ENCODE results near the gene SFTPD. TPM values are rescaled to one million over a fixed set of nuclear protein-coding genes. Genes with fewer than 3 reads are reported as not detected.
"Not testable (repeated sequence)": the region's sequence is repeated elsewhere in the genome, so short reads cannot be mapped to it uniquely, and the experiment has no call there.

SFTPD gene
- total RNA-seq: not detected

DNA sequence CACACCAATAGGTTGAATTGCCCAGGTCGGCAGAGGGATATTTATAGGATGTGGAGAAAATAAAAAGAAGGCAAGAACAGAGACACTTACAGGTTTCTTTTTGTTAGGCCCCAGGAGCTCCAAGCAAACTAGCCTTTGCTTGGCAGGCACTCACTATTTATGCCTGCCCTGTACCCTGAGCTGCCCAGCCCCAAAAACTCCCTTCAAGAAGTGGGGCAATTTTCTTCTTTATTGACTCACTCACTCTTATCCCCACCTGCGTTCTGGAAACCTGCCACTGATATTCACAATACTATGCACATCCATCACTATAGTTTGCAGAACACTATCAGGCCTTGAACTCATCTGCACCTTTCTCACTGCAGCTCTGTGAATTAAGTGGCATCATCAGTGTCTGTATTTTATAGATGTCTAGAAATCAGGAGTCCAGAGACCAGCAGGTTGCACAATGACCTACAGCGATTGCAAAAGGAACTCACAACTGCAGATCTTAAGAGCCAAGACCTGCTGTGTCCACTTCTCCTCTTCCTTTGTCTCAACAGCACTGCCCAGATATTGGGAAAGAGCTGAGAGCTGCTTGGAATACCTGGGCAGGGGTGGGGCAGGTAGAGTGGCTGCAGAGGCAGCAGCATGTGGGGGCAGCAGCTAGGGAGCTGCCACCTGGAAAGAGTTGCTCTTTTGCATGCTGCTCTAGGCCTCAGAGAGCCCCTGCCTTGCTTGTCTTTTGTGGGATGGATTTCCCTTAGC, at the start of gene SFTPD:
SFTPD (minus strand) TSS at position 130 of the 747 bp plus-strand sequence. CDS start 2,446 bp downstream, outside the sequence.
- Mint-ChIP-seq H3K4me3 (no peak within 1 kb of the TSS), H3K9me3 (peaks cover 10% of the 10 kb centered on the region), H3K36me3 (peaks cover 12% of the 10 kb centered on the region), H3K27me3 (peaks cover 7 to 8% of the 10 kb centered on the region in 2 donors), H3K4me1 (ENCODE audit: low read depth in 2 of 2) (no peaks in the 10 kb centered on the region), H3K27ac (no peak within 1 kb of the TSS)
- DNase-seq (ENCODE audit: low spot score): no peak
- ATAC-seq: no peak

DNA sequence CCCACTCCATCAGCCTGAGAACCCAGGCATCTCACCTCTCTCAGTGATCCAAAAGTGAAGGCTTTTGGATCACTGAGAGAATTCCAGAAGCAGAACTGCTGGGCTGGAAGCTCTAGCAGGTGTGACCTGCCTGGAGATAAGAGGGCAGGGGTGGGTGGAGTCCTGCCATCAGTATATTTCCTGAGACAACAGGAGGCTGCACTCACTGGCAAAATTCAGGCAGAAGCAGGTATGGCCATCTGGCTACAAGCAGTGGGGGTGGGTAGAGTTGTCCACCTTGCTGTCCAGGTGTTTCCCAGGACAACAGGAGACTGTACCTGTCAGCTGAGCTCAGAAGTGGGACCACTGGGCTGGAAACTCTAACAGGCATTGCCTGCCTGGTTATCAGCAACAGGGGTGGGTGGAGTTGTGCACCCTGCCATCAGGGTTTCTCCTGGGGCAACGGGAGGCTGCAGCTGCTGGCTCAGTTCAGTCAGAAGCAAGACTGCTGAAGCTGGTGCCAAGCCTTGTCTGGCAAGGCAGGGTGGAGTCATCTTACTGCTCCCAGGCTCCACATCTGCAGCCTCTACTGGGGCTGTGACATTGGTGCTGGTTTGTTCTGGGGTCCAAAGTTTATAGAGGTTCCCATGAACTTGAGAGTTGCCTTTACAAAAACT, 47.2 kb upstream of the SFTPD start:
- DNase-seq (ENCODE audit: low spot score) (no peak), ATAC-seq (peak; percentile 52 to 56)
- Mint-ChIP-seq H3K4me1 (ENCODE audit: low read depth in 2 of 2) (no peaks in the 10 kb centered on the region), H3K36me3 (no peaks in the 10 kb centered on the region), H3K4me3 (no peak overlapping the region), H3K27ac (no peak overlapping the region), H3K9me3 (no peaks in the 10 kb centered on the region), H3K27me3 (peaks cover 32 to 44% of the 10 kb centered on the region in 2 donors)

DNA sequence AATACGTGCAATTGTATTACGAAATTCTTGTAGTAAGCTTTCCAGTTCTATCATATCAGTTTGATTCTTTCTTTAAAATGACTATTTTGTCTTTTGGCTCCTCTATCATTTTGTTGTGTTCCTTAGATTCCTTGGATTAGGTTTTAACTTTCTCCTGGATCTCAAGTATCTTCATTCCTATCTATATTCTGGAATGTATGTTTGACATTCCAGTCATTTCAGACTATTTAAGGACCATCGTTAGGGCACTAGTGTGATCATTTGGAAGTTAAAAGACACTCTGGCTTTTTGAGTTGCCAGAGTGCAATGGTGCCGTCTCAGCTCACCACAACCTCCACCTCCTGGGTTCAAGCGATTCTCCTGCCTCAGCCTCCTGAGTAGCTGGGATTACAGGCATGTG, 45.7 kb upstream of the SFTPD start:
- Mint-ChIP-seq H3K4me3 (no peak overlapping the region), H3K27me3 (peaks cover 31 to 48% of the 10 kb centered on the region in 2 donors), H3K4me1 (ENCODE audit: low read depth in 2 of 2) (no peaks in the 10 kb centered on the region), H3K9me3 (peaks cover 7% of the 10 kb centered on the region), H3K27ac (no peak overlapping the region), H3K36me3 (peaks cover 9% of the 10 kb centered on the region)
- ATAC-seq (no peak), DNase-seq (ENCODE audit: low spot score) (no peak)

DNA sequence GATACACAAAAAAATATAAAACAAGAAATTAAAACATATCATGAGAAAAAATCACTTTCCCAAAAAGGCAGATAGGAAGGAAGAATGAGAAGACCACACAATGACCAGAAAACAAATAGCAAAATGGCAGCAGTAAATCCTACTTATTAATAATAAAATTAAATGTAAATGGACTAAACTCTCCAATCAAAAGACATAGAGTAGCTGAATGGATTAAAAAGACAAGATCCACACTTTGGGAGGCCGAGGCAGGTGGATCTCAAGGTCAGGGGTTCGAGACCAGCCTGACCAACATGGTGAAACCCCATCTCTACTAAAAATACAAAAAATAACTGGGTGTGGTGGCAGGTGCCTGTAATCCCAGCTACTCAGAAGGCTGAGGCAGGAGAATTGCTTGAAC, 39.3 kb upstream of the SFTPD start:
- not testable (repeated sequence) for H3K4me3 Mint-ChIP-seq; ATAC-seq; DNase-seq (ENCODE audit: low spot score); H3K27ac Mint-ChIP-seq; H3K9me3 Mint-ChIP-seq
- Mint-ChIP-seq H3K36me3 (peaks cover 19% of the 10 kb centered on the region), H3K4me1 (ENCODE audit: low read depth in 2 of 2) (peaks cover 3 to 17% of the 10 kb centered on the region in 2 donors), H3K27me3 (peaks cover 39 to 67% of the 10 kb centered on the region in 2 donors)

DNA sequence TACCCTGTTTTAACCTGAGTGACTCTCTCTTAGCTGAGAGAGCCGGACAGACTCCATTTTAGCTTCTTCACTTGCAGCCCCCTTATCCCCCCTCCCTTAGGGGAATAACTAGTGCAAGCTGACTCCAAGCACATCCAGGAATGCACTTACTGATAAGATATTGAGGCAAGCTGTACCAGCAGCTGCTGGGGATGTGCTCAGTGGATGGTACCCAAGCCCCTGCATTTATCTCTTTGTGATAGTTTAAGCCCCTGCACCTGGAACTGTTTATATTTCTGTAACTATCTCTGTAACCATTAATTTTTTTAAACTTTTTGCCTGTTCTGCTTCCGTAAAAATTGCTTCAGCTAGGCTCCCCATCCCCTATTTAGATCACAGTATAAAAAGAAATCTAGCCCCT, 37.8 kb upstream of the SFTPD start:
- H3K27ac Mint-ChIP-seq, H3K9me3 Mint-ChIP-seq: not testable (repeated sequence)
- H3K4me1 Mint-ChIP-seq (ENCODE audit: low read depth in 2 of 2): peaks cover 3 to 17% of the 10 kb centered on the region in 2 donors

DNA sequence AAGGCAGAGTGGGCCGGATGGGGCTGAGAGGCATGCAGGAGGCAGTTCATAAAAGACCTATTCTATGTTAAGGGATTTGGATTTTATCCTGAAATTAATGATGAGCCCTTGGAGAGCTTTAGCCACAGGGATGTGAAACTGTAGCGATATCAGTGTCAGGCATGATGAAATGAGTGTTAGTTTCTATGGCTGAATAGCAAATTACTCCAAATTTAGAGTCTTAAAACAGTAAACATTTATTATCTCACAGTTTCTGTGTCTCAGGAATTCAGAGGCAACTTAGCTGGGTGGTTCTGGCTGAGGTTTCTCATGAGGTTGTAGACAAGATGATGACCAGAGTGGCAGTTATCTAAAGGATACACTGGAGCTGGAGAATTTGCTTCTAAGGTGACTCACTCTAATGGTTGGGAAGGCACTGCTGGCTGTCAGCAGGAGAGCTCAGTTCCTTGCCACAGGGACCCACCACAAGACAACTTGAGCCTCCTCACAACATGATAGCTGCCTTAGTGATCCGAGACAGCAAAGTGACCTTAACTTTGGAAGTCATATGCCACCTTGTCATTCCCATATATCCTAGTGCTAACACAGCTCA, 36.7 kb upstream of the SFTPD start:
- ATAC-seq: peak in 1 of 2 donors; percentile 48

More for the DNA sequence above, 37.8 kb upstream of the SFTPD start:
- ATAC-seq; DNase-seq (ENCODE audit: low spot score); H3K4me3 Mint-ChIP-seq: not testable (repeated sequence)
- Mint-ChIP-seq H3K27me3 (peaks cover 34 to 67% of the 10 kb centered on the region in 2 donors), H3K36me3 (peaks cover 19% of the 10 kb centered on the region)

DNA sequence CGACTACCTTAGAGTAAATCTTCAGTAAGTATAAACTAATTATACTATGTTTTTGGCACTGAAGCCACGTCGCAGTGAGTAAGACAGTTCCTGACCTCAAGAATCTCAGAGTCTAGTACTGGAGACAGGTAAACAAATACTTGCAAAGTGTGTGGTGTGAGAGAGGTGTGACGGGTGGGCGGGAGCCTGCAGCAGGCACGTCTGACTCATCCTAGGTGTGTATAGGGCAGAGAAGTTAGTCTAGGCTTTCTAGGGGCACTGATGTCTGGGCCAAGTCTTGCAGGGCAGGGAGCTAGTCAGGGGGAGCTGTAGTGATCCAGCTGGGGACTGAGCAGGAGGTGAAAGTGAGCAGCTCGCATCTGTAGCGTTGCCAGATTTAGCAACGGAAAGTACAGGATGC, 35.9 kb upstream of the SFTPD start:
- peaks cover 42 to 67% of the 10 kb centered on the region in 2 donors for H3K27me3 Mint-ChIP-seq
- ATAC-seq (peak; percentile 59 to 69), DNase-seq (ENCODE audit: low spot score) (no peak)
- H3K4me3 Mint-ChIP-seq: peak overlapping the region; percentile 38
- peaks cover 3 to 17% of the 10 kb centered on the region in 2 donors for H3K4me1 Mint-ChIP-seq (ENCODE audit: low read depth in 2 of 2)
- H3K9me3 Mint-ChIP-seq: peaks cover 3% of the 10 kb centered on the region
- peaks cover 13% of the 10 kb centered on the region for H3K36me3 Mint-ChIP-seq
- no peak overlapping the region for H3K27ac Mint-ChIP-seq

More for the DNA sequence above, 36.7 kb upstream of the SFTPD start:
- peak overlapping the region in 1 of 2 donors; percentile 68 for H3K27ac Mint-ChIP-seq
- peak overlapping the region; percentile 74 for H3K4me3 Mint-ChIP-seq
- peaks cover 7% of the 10 kb centered on the region for H3K9me3 Mint-ChIP-seq
- H3K27me3 Mint-ChIP-seq: peaks cover 41 to 67% of the 10 kb centered on the region in 2 donors
- peaks cover 3 to 17% of the 10 kb centered on the region in 2 donors for H3K4me1 Mint-ChIP-seq (ENCODE audit: low read depth in 2 of 2)
- DNase-seq (ENCODE audit: low spot score): no peak
- peaks cover 19% of the 10 kb centered on the region for H3K36me3 Mint-ChIP-seq

DNA sequence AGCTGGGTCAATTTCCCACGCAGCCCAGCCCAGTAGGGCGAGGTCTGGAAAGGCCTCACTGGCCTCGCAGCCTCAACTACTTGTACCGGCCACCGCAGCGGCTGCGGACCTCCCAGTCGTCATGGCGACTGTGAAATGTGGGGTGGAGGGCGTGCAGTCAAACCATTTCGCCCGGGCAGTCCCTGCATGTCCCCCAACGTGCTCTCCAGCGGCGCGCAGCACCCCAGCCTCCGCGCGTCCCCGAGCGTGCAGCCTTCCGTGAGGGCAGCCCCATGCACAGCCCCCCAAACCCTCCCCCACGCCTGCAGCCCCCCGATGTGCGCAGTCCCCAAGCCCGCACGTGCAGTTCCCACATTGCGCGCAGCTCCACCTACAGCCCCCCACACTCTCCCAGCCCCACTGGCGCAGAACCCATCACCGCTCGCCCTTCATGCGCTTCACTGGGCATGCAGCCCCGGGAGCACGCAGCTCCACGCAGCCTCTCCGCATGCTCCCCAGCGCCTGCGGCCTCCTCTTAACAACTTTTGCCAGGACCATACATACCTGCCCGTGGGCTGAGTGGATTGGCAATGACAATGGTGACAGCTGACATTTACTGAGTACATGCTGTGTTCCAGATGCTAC, 34.5 kb upstream of the SFTPD start:
- Mint-ChIP-seq H3K4me3 (no peak overlapping the region), H3K9me3 (no peaks in the 10 kb centered on the region), H3K27me3 (peaks cover 44 to 75% of the 10 kb centered on the region in 2 donors), H3K27ac (no peak overlapping the region), H3K36me3 (peaks cover 8% of the 10 kb centered on the region), H3K4me1 (ENCODE audit: low read depth in 2 of 2) (peaks cover 3 to 17% of the 10 kb centered on the region in 2 donors)
- no peak for DNase-seq (ENCODE audit: low spot score)
- ATAC-seq: no peak

DNA sequence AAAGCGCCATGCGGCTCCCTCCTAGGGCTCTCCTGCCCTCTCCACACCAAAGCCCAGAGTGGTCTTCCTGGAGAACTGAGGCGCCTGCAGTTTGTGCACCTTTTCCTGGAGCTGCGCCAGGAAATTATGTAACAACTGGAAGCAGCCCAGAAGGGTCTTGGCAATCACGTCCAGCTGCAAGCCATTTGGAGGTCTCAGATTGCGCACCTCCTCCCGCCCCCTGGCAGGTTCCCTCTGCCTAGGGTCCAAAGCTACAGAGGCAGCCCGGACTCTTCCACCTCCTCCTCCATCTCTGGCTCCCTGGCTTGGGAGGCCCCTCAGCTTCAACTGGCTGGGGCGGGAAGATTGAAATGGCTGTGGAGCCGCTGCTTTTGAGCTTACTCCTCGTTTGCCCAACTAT, 34.0 kb upstream of the SFTPD start:
- H3K4me1 Mint-ChIP-seq (ENCODE audit: low read depth in 2 of 2): peaks cover 3 to 17% of the 10 kb centered on the region in 2 donors
- no peaks in the 10 kb centered on the region for H3K9me3 Mint-ChIP-seq
- peaks cover 46 to 74% of the 10 kb centered on the region in 2 donors for H3K27me3 Mint-ChIP-seq
- H3K36me3 Mint-ChIP-seq: peaks cover 6% of the 10 kb centered on the region
- H3K4me3 Mint-ChIP-seq: no peak overlapping the region
- ATAC-seq (no peak), DNase-seq (ENCODE audit: low spot score) (no peak)
- no peak overlapping the region for H3K27ac Mint-ChIP-seq

DNA sequence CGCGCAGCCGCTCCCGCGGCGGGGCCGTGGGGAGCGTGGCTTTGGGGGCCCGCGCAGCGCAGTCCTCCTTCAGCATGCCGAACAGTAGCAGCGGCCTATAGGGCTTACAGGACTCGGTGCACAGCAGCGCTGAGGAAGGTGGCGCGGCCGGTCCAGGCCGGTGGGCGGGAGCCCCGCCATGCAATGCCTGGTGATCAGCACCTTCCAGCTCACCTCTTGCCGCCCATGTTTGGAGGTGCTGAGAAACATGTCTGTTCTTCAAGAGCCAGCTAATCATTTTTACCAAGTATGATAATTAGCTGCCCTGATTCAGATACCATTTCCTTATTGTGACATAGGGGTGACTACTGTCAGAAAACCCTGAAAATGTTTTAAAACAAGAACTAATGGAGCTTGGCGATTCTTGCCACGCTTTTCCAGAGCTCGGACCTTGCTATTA, 33.5 kb upstream of the SFTPD start:
- DNase-seq (ENCODE audit: low spot score): no peak
- peaks cover 1% of the 10 kb centered on the region for H3K36me3 Mint-ChIP-seq
- no peak overlapping the region for H3K27ac Mint-ChIP-seq
- peak in 1 of 2 donors; percentile 5 for ATAC-seq
- peaks cover 48 to 74% of the 10 kb centered on the region in 2 donors for H3K27me3 Mint-ChIP-seq
- H3K4me3 Mint-ChIP-seq: peak overlapping the region; percentile 34
- H3K4me1 Mint-ChIP-seq (ENCODE audit: low read depth in 2 of 2): peaks cover 3 to 17% of the 10 kb centered on the region in 2 donors
- no peaks in the 10 kb centered on the region for H3K9me3 Mint-ChIP-seq

DNA sequence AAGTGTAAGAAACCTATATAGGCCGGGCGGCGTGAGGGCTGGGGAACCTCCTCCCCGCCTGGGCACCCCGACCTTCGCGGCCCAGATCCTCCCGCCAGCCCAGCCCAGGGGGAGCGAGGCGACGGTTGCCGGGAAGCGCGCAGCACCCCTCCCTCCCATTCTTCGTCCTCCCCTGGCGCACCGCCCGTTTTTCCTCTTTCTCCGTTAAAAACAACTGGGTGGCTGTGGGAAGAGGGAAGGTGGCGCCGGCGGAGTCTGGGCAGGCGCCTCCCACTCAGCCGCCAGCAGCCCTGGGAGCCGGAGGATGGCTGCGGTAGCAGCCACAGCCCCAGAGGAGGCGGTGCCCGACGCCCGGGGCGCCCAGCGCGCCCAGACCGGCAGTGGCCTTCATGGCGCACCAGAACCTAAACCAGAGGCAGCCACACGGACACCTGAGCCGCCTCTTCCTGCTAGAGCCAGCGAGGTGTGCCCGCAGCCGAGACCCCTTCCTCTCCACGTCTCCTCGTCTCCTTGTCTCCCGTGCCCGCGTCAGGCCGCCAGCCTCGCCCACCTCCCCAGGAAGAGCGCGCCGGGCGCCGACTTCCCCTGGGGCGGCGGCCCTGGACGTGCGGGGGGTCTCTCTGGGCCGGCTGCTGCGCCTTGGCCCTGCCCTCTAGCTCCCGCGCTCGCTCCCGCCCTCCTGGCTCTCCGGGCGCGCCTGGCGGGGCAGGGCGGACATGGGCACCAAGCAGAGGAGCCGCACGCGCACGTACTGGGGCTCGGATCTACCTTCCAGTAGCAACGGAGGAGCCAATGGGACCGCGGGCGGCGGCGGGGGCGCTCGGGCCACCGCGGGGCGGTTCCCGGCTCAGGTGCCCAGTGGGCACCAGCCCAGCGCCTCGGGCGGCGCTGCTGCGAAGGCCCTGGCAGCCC, 32.8 kb upstream of the SFTPD start:
- ATAC-seq (peak; percentile 46 to 50), DNase-seq (ENCODE audit: low spot score) (no peak)
- Mint-ChIP-seq H3K4me3 (peak overlapping the region; percentile 28), H3K27me3 (peaks cover 50 to 73% of the 10 kb centered on the region in 2 donors), H3K27ac (no peak overlapping the region), H3K4me1 (ENCODE audit: low read depth in 2 of 2) (peaks cover 3 to 17% of the 10 kb centered on the region in 2 donors), H3K36me3 (no peaks in the 10 kb centered on the region), H3K9me3 (no peaks in the 10 kb centered on the region)

DNA sequence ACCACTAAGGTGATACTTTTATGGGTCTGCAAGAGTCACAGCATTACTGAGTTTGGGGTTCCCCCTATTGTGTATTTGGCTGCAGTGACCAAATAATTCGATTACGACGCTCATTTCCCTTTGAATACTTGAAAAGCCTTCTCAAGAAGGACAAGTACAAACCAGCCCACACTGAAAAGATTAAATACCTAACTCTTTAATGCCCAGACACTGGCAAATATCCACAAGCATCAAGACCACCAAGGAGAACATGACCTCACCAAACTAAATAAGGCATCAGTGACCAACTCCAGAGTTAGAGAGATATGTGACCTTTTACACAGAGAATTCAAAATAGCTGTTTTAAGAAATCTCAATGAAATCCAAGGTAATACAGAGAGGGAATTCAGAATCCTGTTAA, 31.8 kb upstream of the SFTPD start:
- ATAC-seq (no peak), DNase-seq (ENCODE audit: low spot score) (no peak)
- peaks cover 45 to 66% of the 10 kb centered on the region in 2 donors for H3K27me3 Mint-ChIP-seq
- H3K9me3 Mint-ChIP-seq: no peaks in the 10 kb centered on the region
- H3K27ac Mint-ChIP-seq: no peak overlapping the region
- peak overlapping the region; percentile 20 for H3K4me3 Mint-ChIP-seq
- peaks cover 3 to 10% of the 10 kb centered on the region in 2 donors for H3K4me1 Mint-ChIP-seq (ENCODE audit: low read depth in 2 of 2)
- H3K36me3 Mint-ChIP-seq: no peaks in the 10 kb centered on the region
